KG1 (cell line): Measurements from ENCODE around the gene ZNF821.
"Not testable (repeated sequence)": the region's sequence is repeated elsewhere in the genome, so short reads cannot be mapped to it uniquely, and the experiment has no call there.

ENCODE experiments used
- DNase-seq: peaks from one replicate; lab custom pipeline; 2025; lab: John Stamatoyannopoulos, UW

The ZNF821 gene

GRCh38 chr16:71902656-71903365 lies 18.8 kb upstream of the ZNF821 start:
- DNase-seq, result no peak

GRCh38 chr16:71899171-71899570 lies 15.2 kb upstream of the ZNF821 start:
- no peak for DNase-seq

- DNase-seq, result no peak
Observed at GRCh38 chr16:71896764-71897368, 12.9 kb upstream of the ZNF821 start.

GRCh38 chr16:71895679-71896365 lies 11.8 kb upstream of the ZNF821 start:
- no peak for DNase-seq

- DNase-seq, result peak; percentile 94
Observed at GRCh38 chr16:71894921-71895678, 11.1 kb upstream of the ZNF821 start, which contains the start of gene IST1. TSS of gene IST1 (plus strand) at chr16:71895531. CDS start at chr16:71915641, 20,110 bp downstream.

GRCh38 chr16:71894229-71894920 lies 10.4 kb upstream of the ZNF821 start:
- DNase-seq, result peak; percentile 19

GRCh38 chr16:71893888-71894228 lies 9.9 kb upstream of the ZNF821 start:
- no peak for DNase-seq

GRCh38 chr16:71889147-71889546 lies 5.2 kb upstream of the ZNF821 start:
- no peak for DNase-seq

GRCh38 chr16:71885261-71885650 lies 1.3 kb upstream of the ZNF821 start:
- DNase-seq, result no peak

- DNase-seq, result no peak
Observed at GRCh38 chr16:71883168-71883848, 674 bp downstream of the ZNF821 start.

GRCh38 chr16:71882505-71883167 lies 1.3 kb downstream of the ZNF821 start:
- DNase-seq, result peak; percentile 77

GRCh38 chr16:71880176-71880575 lies 3.8 kb downstream of the ZNF821 start:
- no peak for DNase-seq

GRCh38 chr16:71878911-71879310 lies 5.1 kb downstream of the ZNF821 start:
- no peak for DNase-seq

- DNase-seq, result no peak
Observed at GRCh38 chr16:71873199-71873598, 10.8 kb downstream of the ZNF821 start.

- DNase-seq, result no peak
Observed at GRCh38 chr16:71870818-71871217, 13.2 kb downstream of the ZNF821 start.

- DNase-seq, result no peak
Observed at GRCh38 chr16:71869089-71869488, 14.9 kb downstream of the ZNF821 start.

GRCh38 chr16:71867939-71868338 lies 16.0 kb downstream of the ZNF821 start:
- DNase-seq, result no peak

GRCh38 chr16:71867175-71867574 lies 16.8 kb downstream of the ZNF821 start:
- not testable (repeated sequence) for DNase-seq

- DNase-seq, result no peak
Observed at GRCh38 chr16:71865173-71865863, 18.7 kb downstream of the ZNF821 start.

- no peak for DNase-seq
Observed at GRCh38 chr16:71863995-71864394, 20.0 kb downstream of the ZNF821 start.
